GM12873 (cell line): ENCODE results near the gene MTERF4.

Experiments used
- CTCF ChIP-seq: IDR thresholded peaks from 2 replicates; pipeline ENCODE4 v1.5.1; 2012; ENCODE audit warnings: low read depth, mild to moderate bottlenecking, moderate library complexity, low read length, control low read depth; ENCODE audit not compliant: insufficient read depth; ENCODE audit errors: missing control alignments

The MTERF4 gene

GRCh38 chr2:241071677-241072111 is 30.4 kb downstream of the MTERF4 start:
- no peak for TF ChIP-seq CTCF

GRCh38 chr2:241070811-241071676 is 31.0 kb downstream of the MTERF4 start:
- no peak for TF ChIP-seq CTCF

- TF ChIP-seq CTCF, result no peak
These were observed 31.7 kb downstream of the MTERF4 start for GRCh38 chr2:241070361-241070760.

DNA sequence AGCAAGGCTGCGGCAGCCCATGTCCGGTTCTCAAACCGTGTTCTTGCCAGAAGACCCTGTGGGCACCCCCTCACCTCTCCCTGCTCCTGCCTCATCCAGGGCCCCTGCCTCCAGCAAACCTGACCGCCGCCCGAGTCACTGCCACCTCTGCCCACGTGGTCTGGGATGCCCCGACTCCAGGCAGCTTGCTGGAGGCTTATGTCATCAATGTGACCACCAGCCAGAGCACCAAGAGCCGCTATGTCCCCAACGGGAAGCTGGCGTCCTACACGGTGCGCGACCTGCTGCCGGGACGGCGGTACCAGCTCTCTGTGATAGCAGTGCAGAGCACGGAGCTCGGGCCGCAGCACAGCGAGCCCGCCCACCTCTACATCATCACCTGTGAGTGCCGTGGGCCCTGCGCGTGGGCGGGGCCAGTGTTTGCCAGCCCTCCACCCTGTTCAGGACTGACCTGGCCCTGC is 32.2 kb downstream of the MTERF4 start:
- no peak for TF ChIP-seq CTCF

GRCh38 chr2:241068942-241069810 is 32.9 kb downstream of the MTERF4 start:
- no peak for TF ChIP-seq CTCF

GRCh38 chr2:241068136-241068941 is 33.7 kb downstream of the MTERF4 start:
- no peak for TF ChIP-seq CTCF
